OCI-LY7 (cell line): ENCODE data around the gene WNK2.

Source experiments
- CTCF ChIP-seq: fragments of 200-600 bp; sonication (generic); conservative IDR thresholded peaks from 2 replicates; pipeline ENCODE4 v1.5.1; 2014; ENCODE audit warnings: mild to moderate bottlenecking, antibody characterized with exemption, low read length, moderate library complexity, mixed read lengths
- EZH2phosphoT487 ChIP-seq: fragments of 200-600 bp; sonication (generic); IDR thresholded peaks from 2 replicates; pipeline ENCODE4 v1.6.1; 2018; ENCODE audit warnings: low read depth, borderline replicate concordance, mild to moderate bottlenecking, mixed run types, antibody characterized with exemption, low read length, moderate library complexity, mixed read lengths

GRCh38 chr9:93369686-93370085 is 185.7 kb downstream of the WNK2 start:
- no peak for TF ChIP-seq CTCF
- TF ChIP-seq EZH2phosphoT487: no peak
